ENCODE data around the gene SPAG8.

DNA sequence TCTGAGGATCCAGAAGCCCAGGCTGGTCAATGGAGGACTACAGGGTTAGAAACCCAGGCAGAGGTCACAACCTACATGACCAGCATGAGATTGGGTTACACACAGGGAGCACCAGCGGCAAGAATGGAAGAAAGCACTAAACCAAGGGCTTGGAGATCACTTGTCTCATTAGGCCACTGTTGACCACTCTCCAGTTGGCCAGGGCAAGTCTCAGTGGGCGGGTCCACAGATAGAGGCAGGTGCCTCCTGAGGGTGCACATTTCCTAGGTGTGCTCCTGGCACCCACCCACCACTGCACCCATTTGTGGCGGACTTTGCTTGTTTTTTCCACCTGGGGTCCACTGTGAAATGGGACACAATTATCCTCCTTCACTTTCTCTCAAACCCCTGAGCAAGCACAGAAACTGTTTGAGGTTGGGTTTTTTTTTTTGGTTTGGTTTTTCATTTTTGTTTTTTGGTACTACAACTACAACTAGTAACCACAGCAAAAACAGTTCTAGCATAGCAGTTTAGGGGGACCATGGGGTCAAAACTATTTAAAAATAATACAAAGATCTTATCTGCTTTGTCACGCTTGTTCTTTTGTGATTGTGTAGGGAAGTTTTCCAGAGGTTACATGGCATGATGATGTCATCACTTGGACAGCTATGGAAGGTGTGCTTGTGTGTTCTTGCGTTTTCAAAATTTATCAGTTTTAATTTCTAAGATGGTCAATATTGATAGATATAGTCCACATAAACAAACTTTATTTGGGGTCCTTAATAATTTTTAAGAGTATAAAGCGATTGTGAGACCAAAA is 14.6 kb downstream of the SPAG8 start:
- TF ChIP-seq CTCF (IDR thresholded peaks at IDR 0.05): no peak
- no peak for TF ChIP-seq EP300 (IDR thresholded peaks at IDR 0.05)
- no peak for TF ChIP-seq POLR2AphosphoS5 (IDR thresholded peaks at IDR 0.05)
- no peak for TF ChIP-seq POLR2A (IDR thresholded peaks at IDR 0.05)
